GM19099 (cell line): ENCODE results near the gene KCNJ12.

Experiments
- POLR2A ChIP-seq: IDR thresholded peaks from 3 replicates; pipeline ENCODE4 v1.6.1; 2011; ENCODE audit warnings: low read depth; ENCODE audit not compliant: insufficient read length; ENCODE audit errors: extremely low read depth

The KCNJ12 gene

DNA sequence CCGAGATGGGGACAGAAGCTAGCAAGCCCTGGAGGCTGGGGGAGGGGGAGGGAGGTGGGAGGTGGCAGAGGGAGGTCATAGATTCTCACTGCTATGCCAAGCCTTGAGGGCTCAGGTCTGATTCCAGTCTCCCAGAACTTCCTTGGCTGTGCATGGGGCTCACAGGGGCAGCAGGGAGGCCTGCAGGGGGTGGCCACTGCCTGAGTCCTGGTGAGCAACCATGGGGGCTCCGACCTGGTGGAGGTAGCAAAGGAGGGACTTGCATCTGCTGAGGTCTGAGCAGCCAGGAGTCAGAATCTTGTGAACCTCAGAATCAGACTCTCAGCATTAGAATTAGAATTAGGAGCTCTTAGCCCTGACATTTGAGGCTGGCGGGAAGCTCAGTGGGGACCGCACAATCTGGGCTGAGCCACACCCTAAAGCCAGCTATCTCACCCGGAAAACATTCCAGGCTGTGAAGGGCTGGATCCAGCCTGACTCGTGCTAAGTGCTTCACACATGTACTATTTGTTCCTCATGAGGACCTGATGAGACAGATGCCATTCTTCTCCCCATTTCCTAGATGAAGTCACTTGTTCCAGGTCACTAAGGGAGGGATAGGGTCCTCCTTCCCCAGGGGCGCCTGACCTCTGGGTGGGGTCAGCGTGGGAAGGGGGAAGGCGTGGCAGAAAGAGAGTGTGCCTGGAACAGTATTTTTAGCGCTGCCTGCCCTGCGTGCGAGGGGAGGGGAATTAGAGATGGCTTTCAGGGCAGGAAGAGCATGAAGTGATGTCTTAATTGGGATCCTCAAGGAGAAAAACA lies 17.3 kb upstream of the KCNJ12 start:
- no peak for TF ChIP-seq POLR2A

DNA sequence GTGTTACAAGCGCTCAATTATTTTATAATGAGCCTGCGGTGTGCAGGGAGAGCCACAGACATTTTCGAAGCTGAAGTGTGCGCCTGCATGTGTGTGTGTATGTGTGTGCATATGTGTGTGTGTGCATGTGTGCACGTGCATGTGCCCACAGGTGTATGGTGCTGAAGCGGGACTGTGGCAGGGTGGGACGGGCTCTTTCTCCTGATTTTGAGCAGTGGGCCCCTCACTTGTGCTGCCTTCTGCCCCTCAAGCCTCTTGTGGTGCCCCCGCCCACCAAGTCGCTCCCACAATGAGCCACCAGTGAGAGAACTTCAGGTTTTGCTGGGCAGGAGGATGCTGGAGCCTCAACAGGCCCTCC lies 16.7 kb upstream of the KCNJ12 start:
- no peak for TF ChIP-seq POLR2A

DNA sequence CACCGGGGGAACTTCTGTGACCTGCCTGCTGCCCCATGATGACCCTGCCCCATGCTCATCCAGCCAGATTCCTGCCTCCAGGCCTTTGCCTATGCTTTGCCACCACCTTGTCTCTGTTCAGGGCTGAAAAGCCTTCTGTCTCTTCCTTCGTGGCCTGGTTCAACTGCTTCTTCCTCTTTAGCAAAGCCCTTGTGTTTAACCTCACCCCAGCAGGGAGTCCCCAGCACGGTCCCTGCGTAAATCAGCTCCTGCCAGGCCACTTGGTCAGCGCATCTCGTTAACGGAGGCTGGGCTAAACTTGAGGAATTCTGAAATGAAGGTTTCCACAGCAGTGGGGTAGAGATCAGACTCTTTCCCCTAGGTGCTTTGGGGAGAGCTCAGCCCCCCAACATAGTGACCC lies 16.1 kb upstream of the KCNJ12 start:
- TF ChIP-seq POLR2A: no peak

DNA sequence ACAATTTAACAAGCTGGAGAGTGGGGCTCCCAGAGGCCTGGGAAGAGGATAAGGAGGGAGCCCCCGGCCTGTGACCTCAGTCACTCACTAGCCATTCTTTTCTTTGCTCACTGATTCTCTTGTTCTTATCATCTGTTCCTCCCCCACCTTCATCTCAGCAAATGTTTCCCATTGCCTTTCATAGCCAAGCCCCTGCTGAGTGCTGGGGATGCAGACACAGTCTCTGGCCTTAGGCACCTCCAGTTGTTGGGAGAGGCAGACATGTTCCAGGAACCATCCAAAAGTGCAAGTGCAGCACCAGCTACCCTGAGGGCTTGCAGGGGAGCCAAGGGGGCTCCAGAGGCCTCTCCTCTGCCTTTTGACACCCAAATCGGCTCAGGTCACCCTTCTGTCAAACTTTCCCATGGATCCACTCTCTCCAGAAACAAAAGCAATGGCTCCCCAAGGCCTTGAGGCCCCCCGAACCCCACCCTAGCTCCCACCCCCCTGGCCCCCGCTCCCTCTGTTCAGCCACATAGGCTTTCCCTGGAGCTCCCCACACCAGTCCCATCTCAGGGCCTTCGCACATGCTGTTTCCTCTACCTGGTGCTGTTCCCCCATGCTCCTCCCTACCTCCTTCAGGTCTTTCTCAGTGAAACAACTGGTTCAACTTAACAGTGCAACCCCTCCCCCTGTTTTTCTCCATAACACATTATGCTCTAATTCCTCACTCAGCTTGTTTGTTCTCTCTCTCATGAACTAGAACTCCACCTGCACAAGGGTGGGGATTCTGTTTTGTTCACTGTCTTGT lies 14.9 kb upstream of the KCNJ12 start:
- TF ChIP-seq POLR2A: no peak

DNA sequence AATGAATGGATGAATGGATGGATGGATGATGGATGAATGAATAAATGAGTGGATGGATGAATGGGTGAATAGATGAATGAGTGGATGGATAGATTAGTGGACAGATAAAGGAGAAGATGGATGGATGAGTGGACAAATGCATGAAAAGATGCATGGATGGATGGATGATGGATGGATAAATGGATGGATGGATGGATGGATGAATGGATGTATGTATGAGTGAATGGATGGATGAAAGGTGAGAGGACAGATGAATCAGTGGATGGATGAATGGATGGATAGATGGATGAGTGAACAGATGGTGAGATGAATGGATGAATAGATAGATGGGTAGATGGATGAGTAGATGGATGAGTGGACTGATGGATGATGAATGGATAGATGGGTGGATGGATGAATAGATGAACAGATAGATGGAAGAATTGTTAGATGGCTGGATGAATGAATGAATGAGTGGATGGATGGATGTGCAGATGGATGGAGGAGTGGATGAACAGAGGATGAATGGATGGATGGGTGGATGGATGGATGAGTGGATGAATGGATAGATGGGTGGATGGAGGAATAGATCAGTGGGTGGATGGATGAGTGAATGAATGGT lies 13.7 kb upstream of the KCNJ12 start:
- TF ChIP-seq POLR2A: no peak

DNA sequence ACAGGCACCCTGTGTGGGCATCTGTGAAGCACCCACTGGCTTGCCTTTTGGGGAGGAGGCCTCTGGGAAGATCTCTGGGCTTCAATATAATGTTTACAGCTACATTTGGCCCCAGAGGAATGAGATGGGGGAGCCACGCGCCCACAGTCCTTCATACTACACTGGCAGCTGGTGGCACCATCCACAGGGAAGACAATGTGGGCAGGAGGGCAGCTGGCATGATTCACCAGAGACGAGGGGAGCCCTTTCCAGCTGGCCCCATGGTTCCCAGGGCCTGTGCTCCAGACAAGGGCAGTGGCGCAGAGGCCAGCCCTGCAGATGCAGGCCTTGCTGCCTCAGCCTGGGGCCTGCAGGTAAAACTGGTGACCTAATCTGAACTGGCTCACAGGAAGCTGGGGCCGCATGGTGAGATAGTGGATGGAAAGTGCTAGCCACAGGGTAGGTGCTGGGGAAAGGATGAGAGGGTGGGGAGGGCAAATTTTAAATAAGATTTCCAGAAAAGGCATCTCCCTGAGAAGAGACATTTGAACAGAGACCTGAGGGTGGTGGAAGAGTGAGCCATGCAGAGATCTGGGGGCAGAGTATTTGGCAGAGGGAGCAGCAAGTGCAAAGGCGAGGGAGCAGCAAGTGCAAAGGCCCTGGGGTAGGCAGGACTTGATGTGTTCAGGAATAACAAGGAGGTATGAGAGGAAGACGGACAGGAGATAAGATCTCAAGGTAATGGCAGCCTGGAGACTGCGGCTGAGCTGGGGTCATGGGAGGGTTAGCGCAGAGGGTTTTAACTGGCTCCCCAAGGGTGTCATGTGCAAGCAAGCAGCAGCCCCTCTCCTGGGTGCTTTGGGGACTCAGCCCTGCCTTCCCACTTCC lies 12.1 kb upstream of the KCNJ12 start:
- no peak for TF ChIP-seq POLR2A

DNA sequence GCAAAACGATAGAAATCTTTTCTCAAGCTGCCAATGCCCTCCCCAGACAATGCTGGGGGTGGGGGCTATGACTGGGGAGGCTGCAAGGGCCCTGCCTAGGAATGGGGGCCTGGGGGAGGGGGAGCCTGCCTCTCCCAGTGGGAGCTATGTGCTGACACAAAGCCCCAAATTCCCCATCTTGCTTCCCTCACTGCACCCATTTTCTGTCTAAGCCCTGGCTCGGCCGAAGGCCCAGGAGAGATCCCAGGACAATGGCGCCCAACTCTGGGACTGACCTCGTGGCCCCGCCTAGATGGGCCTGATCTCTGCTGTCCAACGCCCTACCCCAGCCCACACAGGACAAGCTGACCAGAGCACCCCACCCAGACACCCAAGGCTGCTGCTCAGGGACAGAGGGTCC lies 11.1 kb upstream of the KCNJ12 start:
- TF ChIP-seq POLR2A: no peak

DNA sequence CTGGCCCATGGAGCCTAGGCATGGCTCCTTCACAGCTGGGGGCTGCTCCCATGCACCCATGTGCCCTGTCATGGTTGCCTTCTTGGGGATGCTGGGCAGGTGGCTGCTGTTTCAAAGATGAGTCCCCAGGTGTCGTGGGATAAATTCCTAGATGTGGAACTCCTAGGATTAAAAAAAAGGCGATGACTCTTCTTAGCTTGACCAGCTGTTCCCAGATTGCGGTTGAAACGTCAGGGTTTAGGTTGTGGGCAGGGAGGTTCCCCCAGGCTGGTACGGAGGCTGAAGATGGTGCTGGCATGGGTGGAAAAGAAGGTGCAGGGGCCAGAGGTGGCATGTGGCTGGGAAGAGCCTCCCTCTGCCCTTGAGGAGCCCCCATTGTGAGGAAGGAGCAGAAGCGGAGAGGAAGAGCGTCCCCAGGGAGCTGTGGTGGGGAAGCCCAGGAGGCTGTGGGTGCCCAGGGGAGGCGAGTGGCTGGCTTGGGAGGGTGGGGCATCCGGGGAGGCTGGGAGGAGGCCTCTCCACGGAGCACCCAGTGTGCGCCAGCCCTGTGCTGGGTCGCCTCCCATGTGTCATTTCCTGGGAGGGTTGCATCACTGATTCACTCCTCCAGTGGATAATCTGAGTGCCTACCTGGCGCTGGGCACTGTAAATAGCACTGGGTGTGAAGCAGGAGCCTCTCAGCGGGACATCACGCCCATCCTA lies 7.5 kb upstream of the KCNJ12 start:
- TF ChIP-seq POLR2A: no peak

DNA sequence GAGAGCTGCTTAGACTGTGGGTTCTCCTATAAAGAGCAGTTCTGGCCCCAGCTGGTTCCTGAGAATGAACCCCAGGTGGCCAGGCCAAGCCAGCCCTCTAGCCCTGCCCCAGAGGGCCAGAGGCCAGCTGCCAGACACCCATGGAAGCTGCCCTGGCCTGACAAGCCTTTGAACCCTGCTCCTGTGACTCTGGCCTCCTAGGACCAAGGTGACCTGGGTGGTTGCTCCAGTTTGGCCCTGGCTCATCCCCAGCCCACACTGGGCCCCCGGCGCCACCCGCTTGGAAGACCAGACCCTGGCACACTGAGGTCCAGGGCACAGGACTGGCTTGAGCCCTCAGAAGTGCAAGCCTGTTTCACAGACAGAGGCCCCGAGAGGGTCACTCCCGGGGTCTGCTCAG lies 6.8 kb upstream of the KCNJ12 start:
- TF ChIP-seq POLR2A: no peak

DNA sequence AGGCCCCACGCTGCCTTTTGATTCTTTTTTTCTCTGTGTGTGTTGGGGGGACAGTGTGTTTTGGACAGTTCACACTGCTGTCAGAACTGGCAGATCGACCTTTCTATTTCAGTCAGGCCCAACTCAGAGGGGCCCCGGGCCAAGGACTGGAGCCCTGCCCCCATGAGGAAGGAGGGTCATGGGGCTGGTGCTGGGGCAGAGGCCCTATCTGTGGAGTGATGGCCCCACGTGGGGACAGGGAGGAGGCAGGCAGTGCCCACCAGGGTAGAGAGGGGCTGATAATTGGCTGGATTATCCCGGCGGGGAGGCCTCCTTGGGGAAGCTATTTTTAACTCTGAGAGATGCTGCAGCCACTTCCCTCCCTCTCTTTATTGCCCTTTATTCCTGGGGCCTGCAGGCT lies 5.7 kb upstream of the KCNJ12 start:
- no peak for TF ChIP-seq POLR2A

DNA sequence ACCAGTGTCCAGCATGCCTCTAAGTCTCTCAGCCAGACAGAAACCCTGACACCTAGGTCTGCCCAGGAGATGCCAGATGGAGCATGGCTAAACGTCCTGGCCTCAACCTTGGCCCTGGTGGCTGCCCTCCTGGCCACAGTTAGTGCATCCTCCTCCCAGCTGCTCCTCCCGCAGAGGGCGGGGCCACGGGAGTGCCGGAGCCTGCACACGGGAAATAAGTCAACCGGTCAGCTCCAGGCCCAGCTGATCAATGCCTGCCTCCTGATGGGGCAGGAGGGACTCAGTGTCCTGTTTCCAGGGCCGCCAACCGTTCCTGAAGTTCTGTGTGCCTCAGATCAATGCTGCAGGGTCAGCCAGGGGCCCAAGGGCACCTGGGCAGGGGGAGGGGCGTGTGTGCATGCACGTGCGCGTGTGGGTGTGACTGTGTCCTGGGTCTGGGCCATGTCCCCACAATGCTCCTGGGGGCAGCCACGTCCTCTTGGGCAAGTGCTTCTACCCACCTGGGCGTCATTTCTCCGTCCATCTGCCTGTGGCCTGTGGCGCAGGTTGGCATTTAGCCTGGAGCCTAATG lies 4.6 kb upstream of the KCNJ12 start:
- no peak for TF ChIP-seq POLR2A

DNA sequence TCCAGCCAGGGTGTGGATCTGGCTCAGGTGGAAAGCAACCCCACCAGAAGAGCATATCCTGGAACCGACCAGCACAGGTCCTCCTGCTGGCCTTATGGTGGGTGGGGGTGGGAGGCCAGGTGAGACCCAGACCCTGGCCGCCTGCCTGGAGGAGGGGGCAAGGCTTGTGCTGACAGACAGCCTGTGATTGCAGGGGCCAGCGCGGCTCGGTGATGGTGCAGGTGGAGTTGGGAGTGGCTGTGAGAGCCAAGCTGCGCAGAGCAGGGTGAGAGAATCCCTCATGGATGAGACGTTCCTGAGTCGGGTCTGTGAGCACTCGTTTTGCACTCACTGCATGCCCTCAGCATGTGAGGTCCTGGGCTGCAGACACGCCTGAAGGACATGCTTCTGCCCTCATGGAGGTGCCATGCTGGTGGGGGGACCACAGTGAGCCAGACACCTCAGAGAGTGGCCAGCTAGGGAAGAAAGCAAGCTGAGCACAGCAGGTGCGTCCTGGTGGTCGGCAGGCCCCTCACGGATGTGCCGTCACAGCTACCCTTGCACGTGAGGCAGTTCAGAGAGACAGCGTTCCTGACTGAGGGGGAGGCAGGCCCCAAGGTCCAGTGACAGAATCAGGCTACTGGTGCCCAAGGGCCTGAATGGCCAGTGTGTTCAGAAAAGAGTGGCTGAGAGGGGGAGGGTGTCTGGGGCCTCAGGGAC lies 3.8 kb upstream of the KCNJ12 start:
- TF ChIP-seq POLR2A: no peak

DNA sequence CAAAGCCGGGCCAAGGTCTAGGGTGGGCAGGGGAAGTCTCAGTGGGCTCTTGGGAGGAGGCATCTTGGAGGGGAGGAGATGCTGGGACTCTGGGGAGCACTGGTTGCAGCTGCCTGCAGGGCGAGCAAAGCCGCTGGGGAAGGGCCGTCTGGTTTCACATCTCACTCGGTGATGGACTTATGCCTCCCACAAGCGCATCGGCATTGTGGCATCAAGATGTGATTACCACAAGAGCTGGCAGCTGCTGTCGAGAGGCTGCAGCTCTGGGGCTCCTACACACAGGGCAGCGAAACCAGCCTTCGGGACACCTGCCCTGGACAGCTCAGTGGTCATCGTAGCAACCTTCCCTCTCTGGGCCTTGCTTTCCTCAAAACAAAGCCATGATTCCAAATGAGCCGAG lies 3.1 kb upstream of the KCNJ12 start:
- no peak for TF ChIP-seq POLR2A
